Keratinocyte (primary cell): ENCODE data around the gene NECTIN1. TPM values are rescaled to one million over a fixed set of nuclear protein-coding genes. Genes with fewer than 3 reads are reported as not detected.

ENCODE experiments used
- DNase-seq: peaks from one replicate; pipeline ENCODE4 v3.0.0-alpha.2; 2011; ENCODE audit warnings: low read depth, missing footprints, low spot score
- FAIRE-seq: peaks from 2 replicates; lab custom pipeline; 2011; peaks lifted over from hg19 to GRCh38; lab: Jason Lieb, UNC
- H2AFZ ChIP-seq: 2 replicates; pipeline ENCODE4 v1.6.0; 2012; ENCODE audit warnings: low read length, control low read depth, inconsistent platforms; ENCODE audit not compliant: control insufficient read depth
- H3K27ac ChIP-seq: 2 replicates; pipeline ENCODE4 v1.5.1; 2011; ENCODE audit warnings: low read length; ENCODE audit not compliant: control insufficient read depth, insufficient read depth
- H3K27me3 ChIP-seq: 3 replicates; pipeline ENCODE4 v1.6.0; 2011; ENCODE audit warnings: low read length; ENCODE audit not compliant: control insufficient read depth, insufficient read depth; ENCODE audit errors: extremely low read depth
- H3K36me3 ChIP-seq, 2 experiments: 2 replicates in 1 of 2; 3 replicates in 1 of 2; pipeline ENCODE4 v1.5.1; 2011; ENCODE audit warnings: low read length in 2 of 2, mild to moderate bottlenecking in 1 of 2; ENCODE audit not compliant: control insufficient read depth in 2 of 2, insufficient read depth in 2 of 2; ENCODE audit errors: extremely low read depth in 1 of 2
- H3K4me1 ChIP-seq: 3 replicates; pipeline ENCODE4 v1.5.1; 2011; ENCODE audit warnings: low read length; ENCODE audit not compliant: control insufficient read depth, insufficient read depth; ENCODE audit errors: extremely low read depth
- H3K4me2 ChIP-seq: 3 replicates; pipeline ENCODE4 v1.6.0; 2011; ENCODE audit warnings: low read depth, low read length; ENCODE audit not compliant: control insufficient read depth, insufficient read depth; ENCODE audit errors: extremely low read depth
- H3K4me3 ChIP-seq, 3 experiments: fragments of 200-600 bp in 1 of 3; sonication (generic) in 1 of 3; 2 replicates in 2 of 3; 3 replicates in 1 of 3; pipeline ENCODE4 v1.5.1; 2011 to 2016; ENCODE audit warnings: low read length in 3 of 3, mild to moderate bottlenecking in 3 of 3, control low read depth in 2 of 3, inconsistent platforms in 1 of 3, low read depth in 1 of 3, mixed read lengths in 1 of 3, mixed run types in 1 of 3, moderate library complexity in 1 of 3; ENCODE audit not compliant: control insufficient read depth in 2 of 3, insufficient read depth in 2 of 3; ENCODE audit errors: extremely low read depth in 1 of 3
- H3K79me2 ChIP-seq: 2 replicates; pipeline ENCODE4 v1.6.0; 2012; ENCODE audit warnings: low read length; ENCODE audit not compliant: control insufficient read depth, insufficient read depth
- H3K9ac ChIP-seq: 3 replicates; pipeline ENCODE4 v1.6.0; 2011; ENCODE audit warnings: low read length; ENCODE audit not compliant: control insufficient read depth, insufficient read depth; ENCODE audit errors: extremely low read depth
- H3K9me1 ChIP-seq: 3 replicates; pipeline ENCODE4 v1.6.0; 2011; ENCODE audit warnings: low read length; ENCODE audit not compliant: control insufficient read depth, insufficient read depth; ENCODE audit errors: extremely low read depth
- H3K9me3 ChIP-seq: 2 replicates; pipeline ENCODE4 v1.5.1; 2012; ENCODE audit warnings: low read depth, low read length; ENCODE audit not compliant: control insufficient read depth
- H4K20me1 ChIP-seq: 3 replicates; pipeline ENCODE4 v1.6.0; 2011; ENCODE audit warnings: low read length; ENCODE audit not compliant: control insufficient read depth, insufficient read depth; ENCODE audit errors: extremely low read depth
- CTCF ChIP-seq, 3 experiments: IDR thresholded peaks in 1 of 3; conservative IDR thresholded peaks in 1 of 3; optimal IDR thresholded peaks in 1 of 3; 2 replicates in 2 of 3; 3 replicates in 1 of 3; pipeline versions ENCODE3 to v1.5.1; 2011; ENCODE audit warnings: low read length in 3 of 3, mild to moderate bottlenecking in 3 of 3, moderate library complexity in 2 of 3, control low read depth in 1 of 3, inconsistent platforms in 1 of 3; ENCODE audit not compliant: insufficient read depth in 2 of 3; ENCODE audit errors: extremely low read depth in 1 of 3
- EZH2 ChIP-seq: IDR thresholded peaks from one replicate; pipeline ENCODE4 v1.6.1; 2012; ENCODE audit warnings: inconsistent platforms, mild to moderate bottlenecking, low read length, moderate library complexity
- dilution Hi-C: fragments of 300-500 bp; cut with MboI; formaldehyde crosslinking; loops from one replicate; pipeline ENCODE4 v1.7.0; 2020; ENCODE audit warnings: low sequenced_read_pairs; ENCODE audit not compliant: extremely low pct_ligation_motif_present
- polyA plus RNA-seq, 5 experiments: library from polyadenylated mRNA; depleted of rRNA in 3 of 5; stranded (reverse) in 3 of 5; stranded (forward) in 1 of 5; unstranded in 1 of 5; fragments of >200 nt; gene quantifications; 1 replicate in 1 of 5; 2 replicates in 3 of 5; 3 replicates in 1 of 5; pipeline versions ENCODE4 v1.2.1 to v1.2.3, GENCODE V29; 2011 to 2012; ENCODE audit warnings: missing spikeins in 2 of 5, low read depth in 1 of 5, low replicate concordance in 1 of 5

The NECTIN1 gene
- polyA plus RNA-seq, 1 donor (not counting 4 experiments of a cell fraction or from before 2014, with no cell fraction given), result 37.5 TPM

- Histone ChIP-seq H3K27me3 (no peaks in the 10 kb centered on the region), H3K4me3 (no peak overlapping the region), H3K9me1 (peaks cover 5% of the 10 kb centered on the region), H2AFZ (no peak overlapping the region), H3K27ac (no peak overlapping the region), H3K79me2 (peaks cover 93% of the 10 kb centered on the region), H3K9me3 (no peaks in the 10 kb centered on the region), H4K20me1 (peaks cover 25% of the 10 kb centered on the region), H3K4me2 (no peak overlapping the region), H3K4me1 (peaks cover 20% of the 10 kb centered on the region), H3K9ac (no peak overlapping the region), H3K36me3 (peaks cover 11 to 29% of the 10 kb centered on the region in 2 experiments)
- FAIRE-seq (no peak), DNase-seq (no peak)
- dilution Hi-C loops, result no loop called here
- TF ChIP-seq CTCF (optimal IDR thresholded peaks at IDR 0.05 in 1 of 3, IDR thresholded peaks at IDR 0.05 in 1 of 3, conservative IDR thresholded peaks at IDR 0.05 in 1 of 3; ENCODE audit: extremely low read depth in 1 of 3, insufficient read depth in 2 of 3, low read length in 3 of 3), result no peak
- no peak for TF ChIP-seq EZH2
Observed at GRCh38 chr11:119714189-119714588, 14.8 kb downstream of the NECTIN1 start.

- Histone ChIP-seq H3K36me3 (peaks cover 13 to 32% of the 10 kb centered on the region in 2 experiments), H3K4me1 (peaks cover 20% of the 10 kb centered on the region)
Observed at GRCh38 chr11:119713359-119714040, 15.5 kb downstream of the NECTIN1 start.

More at GRCh38 chr11:119713359-119714040, 15.5 kb downstream of the NECTIN1 start:
- Histone ChIP-seq H3K9me3 (no peaks in the 10 kb centered on the region), H3K9me1 (peaks cover 5% of the 10 kb centered on the region), H3K79me2 (peaks cover 93% of the 10 kb centered on the region), H3K9ac (no peak overlapping the region), H4K20me1 (peaks cover 25% of the 10 kb centered on the region), H2AFZ (no peak overlapping the region), H3K4me2 (no peak overlapping the region), H3K27me3 (no peaks in the 10 kb centered on the region), H3K4me3 (no peak overlapping the region), H3K27ac (no peak overlapping the region)
- no peak for DNase-seq
- TF ChIP-seq EZH2 (no peak), CTCF (optimal IDR thresholded peaks at IDR 0.05 in 1 of 3, IDR thresholded peaks at IDR 0.05 in 1 of 3, conservative IDR thresholded peaks at IDR 0.05 in 1 of 3; ENCODE audit: extremely low read depth in 1 of 3, insufficient read depth in 2 of 3, low read length in 3 of 3) (no peak)
- no peak for FAIRE-seq
- dilution Hi-C loops, result no loop called here
